Mesenchymal stem cell (in vitro differentiated cells and primary cell): ENCODE data around the gene KRT4.

Experiments used
- DNase-seq: peaks from one replicate; pipeline ENCODE4 v3.0.0-alpha.2; 2013
- H2AFZ ChIP-seq: one replicate; pipeline ENCODE4 v1.6.1; 2013; ENCODE audit warnings: low read depth, mild to moderate bottlenecking, control low read depth, inconsistent platforms, low read length, moderate library complexity
- H2AK5ac ChIP-seq: 2 replicates; pipeline ENCODE4 v1.6.1; 2013; ENCODE audit warnings: low read length, moderate library complexity, mild to moderate bottlenecking, inconsistent platforms; ENCODE audit not compliant: severe bottlenecking
- H2BK120ac ChIP-seq: one replicate; pipeline ENCODE4 v1.6.1; 2013; ENCODE audit warnings: low read depth, mild to moderate bottlenecking, inconsistent platforms, low read length, moderate library complexity
- H2BK12ac ChIP-seq, 2 experiments: one replicate each; pipeline ENCODE4 v1.6.1; 2013; ENCODE audit warnings: inconsistent platforms in 2 of 2, low read length in 2 of 2, mild to moderate bottlenecking in 2 of 2, moderate library complexity in 2 of 2, control low read depth in 1 of 2
- H2BK15ac ChIP-seq: one replicate; pipeline ENCODE4 v1.6.1; 2013; ENCODE audit warnings: mild to moderate bottlenecking, low read depth, inconsistent platforms; ENCODE audit not compliant: poor library complexity, severe bottlenecking
- H2BK5ac ChIP-seq: 2 replicates; pipeline ENCODE4 v1.6.1; 2013; ENCODE audit warnings: low read depth, mild to moderate bottlenecking, low read length, control low read depth, inconsistent platforms; ENCODE audit not compliant: poor library complexity, severe bottlenecking
- H3K14ac ChIP-seq, 2 experiments: one replicate each; pipeline ENCODE4 v1.6.1; 2013; ENCODE audit warnings: inconsistent platforms in 2 of 2, low read length in 2 of 2, control low read depth in 1 of 2, mild to moderate bottlenecking in 1 of 2, moderate library complexity in 1 of 2
- H3K18ac ChIP-seq, 2 experiments: one replicate each; pipeline ENCODE4 v1.6.1; 2013; ENCODE audit warnings: inconsistent platforms in 2 of 2, low read length in 2 of 2, control low read depth in 1 of 2, low read depth in 1 of 2, mild to moderate bottlenecking in 1 of 2
- H3K23ac ChIP-seq, 2 experiments: one replicate each; pipeline ENCODE4 v1.6.1; 2013; ENCODE audit warnings: inconsistent platforms in 2 of 2, low read length in 2 of 2, mild to moderate bottlenecking in 2 of 2, moderate library complexity in 2 of 2, control low read depth in 1 of 2
- H3K27ac ChIP-seq: 2 replicates; pipeline ENCODE4 v1.5.1; 2013; ENCODE audit warnings: mild to moderate bottlenecking, moderate library complexity, low read length, control low read depth, inconsistent platforms; ENCODE audit not compliant: poor library complexity, severe bottlenecking
- H3K27me3 ChIP-seq, 2 experiments: 2 replicates each; pipeline versions ENCODE4 v1.6.1 to v1.7.0; 2013; ENCODE audit warnings: low read length in 2 of 2, mild to moderate bottlenecking in 2 of 2, moderate library complexity in 2 of 2, control low read depth in 1 of 2, inconsistent platforms in 1 of 2; ENCODE audit not compliant: control insufficient read depth in 1 of 2, insufficient read depth in 1 of 2
- H3K36me3 ChIP-seq, 2 experiments: 2 replicates each; pipeline versions ENCODE4 v1.6.1 to v1.7.0; 2013; ENCODE audit warnings: low read length in 2 of 2, control low read depth in 1 of 2, inconsistent platforms in 1 of 2, low read depth in 1 of 2, mild to moderate bottlenecking in 1 of 2; ENCODE audit not compliant: insufficient read depth in 2 of 2, control insufficient read depth in 1 of 2
- H3K4ac ChIP-seq, 2 experiments: one replicate each; pipeline ENCODE4 v1.6.1; 2013; ENCODE audit warnings: inconsistent platforms in 2 of 2, low read length in 2 of 2, mild to moderate bottlenecking in 2 of 2, moderate library complexity in 2 of 2, control low read depth in 1 of 2, low read depth in 1 of 2
- H3K4me1 ChIP-seq: 2 replicates; pipeline ENCODE4 v1.6.1; 2013; ENCODE audit warnings: low read depth, low read length, control low read depth; ENCODE audit not compliant: control insufficient read depth, insufficient read depth
- H3K4me2 ChIP-seq: 2 replicates; pipeline ENCODE4 v1.6.1; 2013; ENCODE audit warnings: low read length, mild to moderate bottlenecking, inconsistent platforms; ENCODE audit not compliant: poor library complexity, severe bottlenecking
- H3K4me3 ChIP-seq, 2 experiments: 2 replicates each; pipeline versions ENCODE4 v1.5.1 to v1.7.0; 2013; ENCODE audit warnings: low read length in 2 of 2, mild to moderate bottlenecking in 2 of 2, control low read depth in 1 of 2, low read depth in 1 of 2; ENCODE audit not compliant: insufficient read depth in 1 of 2
- H3K79me1 ChIP-seq: replicated peaks from 2 replicates; pipeline ENCODE4 v1.6.1; 2013; ENCODE audit warnings: mild to moderate bottlenecking, control low read depth, low read length, inconsistent platforms; ENCODE audit not compliant: poor library complexity, severe bottlenecking
- H3K9ac ChIP-seq: 2 replicates; pipeline ENCODE4 v1.7.0; 2013; ENCODE audit warnings: mild to moderate bottlenecking, low read length, moderate library complexity
- H3K9me3 ChIP-seq: 2 replicates; pipeline ENCODE4 v1.7.0; 2013; ENCODE audit warnings: mild to moderate bottlenecking, low read length; ENCODE audit not compliant: control insufficient read depth
- H4K8ac ChIP-seq: one replicate; pipeline ENCODE4 v1.6.1; 2013; ENCODE audit warnings: inconsistent platforms, mild to moderate bottlenecking, low read length, moderate library complexity
- H4K91ac ChIP-seq: one replicate; pipeline ENCODE4 v1.6.1; 2013; ENCODE audit warnings: mild to moderate bottlenecking, low read length, inconsistent platforms
- WGBS: methylation state at CpG from one replicate; pipeline ENCODE4 v1.1.7; 2013; ENCODE audit warnings: mixed read lengths; 5-methylcytosine and 5-hydroxymethylcytosine counted together

The KRT4 gene

DNA sequence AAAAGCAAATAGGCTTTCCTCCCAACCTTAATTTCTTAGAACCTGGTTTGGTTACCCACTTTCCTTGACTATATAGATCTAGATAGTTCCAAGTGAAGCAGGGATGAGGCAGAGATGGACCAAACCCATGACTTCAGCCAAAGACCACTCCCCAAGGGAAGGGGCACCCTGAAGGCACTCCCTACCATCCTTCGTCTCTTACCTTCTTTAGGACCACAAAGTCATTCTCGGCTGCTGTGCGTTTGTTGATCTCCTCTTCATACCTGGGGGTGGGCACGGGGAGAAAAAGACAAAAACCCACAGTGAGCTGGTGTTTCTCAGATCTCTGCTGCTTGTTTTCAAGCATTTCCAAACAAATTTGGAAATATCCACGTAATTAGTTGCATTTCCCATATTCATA lies 3.4 kb downstream of the KRT4 start:
- 55% methylated on average over 4 of the region's 5 CpGs for WGBS
- H3K27me3 ChIP-seq = peaks cover 10 to 80% of the 10 kb centered on the region in 2 experiments
- no peak overlapping the region for H2BK12ac ChIP-seq
- no peak overlapping the region for H2BK15ac ChIP-seq
- H4K91ac ChIP-seq = no peak overlapping the region
- no peak overlapping the region for H2AFZ ChIP-seq
- H2BK5ac ChIP-seq = no peak overlapping the region
- no peak overlapping the region for H2BK120ac ChIP-seq
- H3K14ac ChIP-seq = no peak overlapping the region
- no peaks in the 10 kb centered on the region for H3K36me3 ChIP-seq
- no peak overlapping the region for H4K8ac ChIP-seq
- H3K79me1 ChIP-seq = no peaks in the 10 kb centered on the region
- no peak overlapping the region for H2AK5ac ChIP-seq
- H3K4me3 ChIP-seq = no peak overlapping the region
- peaks cover 15% of the 10 kb centered on the region for H3K4me1 ChIP-seq
- H3K18ac ChIP-seq = no peak overlapping the region
- no peak overlapping the region for H3K4me2 ChIP-seq
- H3K9ac ChIP-seq = no peak overlapping the region
- H3K4ac ChIP-seq = no peak overlapping the region
- H3K23ac ChIP-seq = no peak overlapping the region
- H3K9me3 ChIP-seq = no peaks in the 10 kb centered on the region
- no peak for DNase-seq
- H3K27ac ChIP-seq = no peak overlapping the region

DNA sequence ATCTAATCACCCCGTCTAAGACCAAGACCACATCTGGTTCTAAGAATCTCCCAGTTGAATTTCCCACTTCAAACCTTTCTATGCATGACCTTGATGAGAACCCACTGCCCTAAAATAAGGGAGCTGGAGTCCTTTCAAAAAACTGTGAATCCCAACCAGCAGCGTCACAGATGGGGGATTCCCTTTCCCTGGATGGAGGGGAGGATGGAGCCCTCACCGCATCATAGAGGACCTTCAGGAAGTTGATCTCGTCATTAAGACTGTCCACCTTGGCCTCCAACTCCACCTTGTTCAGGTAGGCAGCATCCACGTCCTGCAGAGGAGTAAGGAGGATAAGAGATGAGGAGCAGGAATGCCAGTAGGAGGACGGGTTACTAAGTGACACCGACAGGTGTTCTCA lies 4.8 kb downstream of the KRT4 start:
- no peak overlapping the region for H3K23ac ChIP-seq
- no peak overlapping the region for H3K27ac ChIP-seq
- peaks cover 10 to 86% of the 10 kb centered on the region in 2 experiments for H3K27me3 ChIP-seq
- H3K4me1 ChIP-seq = peaks cover 17% of the 10 kb centered on the region
- no peaks in the 10 kb centered on the region for H3K79me1 ChIP-seq
- H2BK120ac ChIP-seq = no peak overlapping the region
- H3K4me2 ChIP-seq = no peak overlapping the region
- no peak overlapping the region for H2AFZ ChIP-seq
- H3K14ac ChIP-seq = no peak overlapping the region
- H3K9me3 ChIP-seq = no peaks in the 10 kb centered on the region
- no peak for DNase-seq
- H4K91ac ChIP-seq = no peak overlapping the region
- H3K9ac ChIP-seq = no peak overlapping the region
- H3K4ac ChIP-seq = no peak overlapping the region
- 82% methylated on average over 6 of the region's 7 CpGs for WGBS
- H2BK12ac ChIP-seq = no peak overlapping the region
- H2AK5ac ChIP-seq = no peak overlapping the region
- H2BK15ac ChIP-seq = no peak overlapping the region
- H4K8ac ChIP-seq = no peak overlapping the region
- no peak overlapping the region for H2BK5ac ChIP-seq
- H3K4me3 ChIP-seq = no peak overlapping the region
- no peak overlapping the region for H3K18ac ChIP-seq
- no peaks in the 10 kb centered on the region for H3K36me3 ChIP-seq

DNA sequence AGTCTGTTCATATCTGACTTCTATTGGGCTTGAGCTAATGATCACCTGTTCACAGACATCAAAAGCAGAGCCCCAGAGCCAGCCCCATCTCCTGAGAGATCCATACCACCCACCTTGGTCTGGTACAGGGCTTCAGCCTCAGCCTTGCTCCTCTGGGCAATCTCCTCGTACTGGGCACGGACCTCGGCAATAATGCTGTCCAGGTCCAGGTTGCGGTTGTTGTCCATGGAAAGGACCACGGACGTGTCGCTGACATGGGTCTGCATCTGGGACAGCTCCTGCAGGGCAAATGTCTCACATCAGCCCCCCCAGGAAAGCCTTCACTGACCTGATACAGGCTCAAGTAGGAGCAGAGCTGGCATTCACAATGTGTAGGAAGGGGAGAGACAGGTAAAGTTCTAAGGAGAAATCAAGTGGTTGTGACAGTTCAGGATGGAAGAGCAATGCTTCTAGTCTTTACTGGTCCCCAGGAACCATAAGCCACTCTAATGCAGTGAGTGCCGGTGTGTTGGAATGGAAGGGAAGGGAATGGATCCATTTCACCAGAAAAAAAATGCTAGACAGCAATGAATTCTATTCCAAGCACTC lies 5.2 kb downstream of the KRT4 start:
- Histone ChIP-seq H3K18ac (no peak overlapping the region), H3K4ac (no peak overlapping the region), H2AK5ac (no peak overlapping the region), H4K8ac (no peak overlapping the region), H3K27me3 (peaks cover 14 to 85% of the 10 kb centered on the region in 2 experiments), H3K27ac (no peak overlapping the region), H3K36me3 (no peaks in the 10 kb centered on the region), H4K91ac (no peak overlapping the region), H2AFZ (no peak overlapping the region), H3K4me2 (no peak overlapping the region), H3K14ac (no peak overlapping the region), H3K4me3 (no peak overlapping the region), H3K79me1 (no peaks in the 10 kb centered on the region), H3K9ac (no peak overlapping the region), H2BK5ac (no peak overlapping the region), H2BK15ac (no peak overlapping the region), H3K4me1 (peaks cover 17% of the 10 kb centered on the region), H2BK12ac (no peak overlapping the region), H3K9me3 (no peaks in the 10 kb centered on the region), H2BK120ac (no peak overlapping the region), H3K23ac (no peak overlapping the region)
- DNase-seq = no peak
- WGBS = 83% methylated on average over 8 of the region's 8 CpGs

DNA sequence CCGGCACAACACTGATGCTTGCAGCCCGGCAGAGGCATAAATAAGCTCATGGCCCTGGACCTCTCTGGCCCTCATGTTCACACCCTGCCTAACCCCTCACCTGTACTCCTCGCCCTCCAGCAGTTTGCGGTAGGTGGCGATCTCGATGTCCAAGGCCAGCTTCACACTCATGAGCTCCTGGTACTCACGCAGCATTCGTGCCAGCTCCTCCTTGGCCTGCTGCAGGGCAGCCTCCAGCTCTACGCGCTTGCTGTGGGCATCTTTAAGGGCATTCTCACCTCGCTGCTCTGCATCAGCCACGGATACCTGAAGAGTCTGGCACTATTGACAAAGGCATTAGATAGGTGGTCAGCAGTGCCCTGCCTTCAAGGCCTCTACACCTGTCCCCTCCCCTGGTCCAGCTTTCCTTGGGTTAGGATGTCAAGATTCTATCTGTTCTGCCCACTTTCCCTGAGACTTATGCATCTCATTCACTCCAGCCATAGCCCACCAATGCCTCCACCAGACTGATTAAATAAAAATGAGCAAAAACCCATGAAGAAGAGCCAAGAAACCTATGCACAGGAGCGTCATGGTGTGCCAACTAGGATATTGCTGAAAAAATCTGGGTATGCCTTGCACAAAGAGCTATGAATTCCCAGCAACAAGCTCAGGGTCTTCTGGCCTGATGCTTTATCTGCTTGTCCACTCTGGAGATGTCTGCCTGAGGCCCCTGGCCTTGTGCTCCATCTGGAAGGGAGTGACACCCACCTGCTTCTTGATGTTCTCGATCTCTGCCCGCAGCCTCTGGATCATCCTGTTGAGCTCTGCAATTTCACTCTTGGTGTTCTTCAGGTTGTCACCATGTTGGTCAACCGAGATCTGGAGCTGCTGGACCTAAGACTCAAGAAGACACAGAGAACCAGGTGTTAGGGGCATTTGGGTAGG lies 6.1 kb downstream of the KRT4 start:
- peaks cover 19 to 84% of the 10 kb centered on the region in 2 experiments for H3K27me3 ChIP-seq
- H3K36me3 ChIP-seq = no peaks in the 10 kb centered on the region
- no peak overlapping the region for H3K4ac ChIP-seq
- H4K91ac ChIP-seq = no peak overlapping the region
- H4K8ac ChIP-seq = no peak overlapping the region
- no peak overlapping the region for H3K4me3 ChIP-seq
- DNase-seq = no peak
- H2BK12ac ChIP-seq = no peak overlapping the region
- no peak overlapping the region for H3K27ac ChIP-seq
- no peak overlapping the region for H3K14ac ChIP-seq
- H3K9ac ChIP-seq = no peak overlapping the region
- no peak overlapping the region for H2BK15ac ChIP-seq
- H2BK5ac ChIP-seq = no peak overlapping the region
- peaks cover 17% of the 10 kb centered on the region for H3K4me1 ChIP-seq
- no peak overlapping the region for H3K4me2 ChIP-seq
- no peak overlapping the region for H2AK5ac ChIP-seq
- H3K23ac ChIP-seq = no peak overlapping the region
- H3K9me3 ChIP-seq = no peaks in the 10 kb centered on the region
- WGBS = 71% methylated on average over 16 of the region's 16 CpGs
- no peak overlapping the region for H3K18ac ChIP-seq
- H2BK120ac ChIP-seq = no peak overlapping the region
- H2AFZ ChIP-seq = no peak overlapping the region
- H3K79me1 ChIP-seq = no peaks in the 10 kb centered on the region
